Measurements from ENCODE around the gene EXO1.

GRCh38 chr1:241924080-241924808, 76.2 kb downstream of the EXO1 start:
- TF ChIP-seq CTCF (IDR thresholded peaks at IDR 0.05 in 8 of 11, conservative IDR thresholded peaks at IDR 0.05 in 3 of 11), result no peak
- TF ChIP-seq POLR2A (IDR thresholded peaks at IDR 0.05), result no peak

All from spleen (tissue), 7 donors.